Kidney tubule cell (primary cell): ENCODE results near the gene TMEM213.

Experiments used
- DNase-seq: peaks from one replicate; pipeline ENCODE4 v3.0.0-alpha.2; 2018; ENCODE audit warnings: low spot score

Gene TMEM213

GRCh38 chr7:138797715-138798320 lies at the start of gene TMEM213, which contains the start of gene ATP6V0A4:
TSS of gene TMEM213 (plus strand) at chr7:138797994. CDS start at chr7:138798105, 111 bp downstream.
TSS of gene ATP6V0A4 (minus strand) at chr7:138798196. CDS start at chr7:138771247, 26,949 bp downstream.
- DNase-seq = peak; percentile 26

GRCh38 chr7:138748666-138749065 lies 49.1 kb upstream of the TMEM213 start:
- no peak for DNase-seq

- no peak for DNase-seq
Observed at GRCh38 chr7:138749960-138750359, 47.8 kb upstream of the TMEM213 start.

- DNase-seq = no peak
Observed at GRCh38 chr7:138750473-138750872, 47.3 kb upstream of the TMEM213 start.

GRCh38 chr7:138750901-138751464 lies 46.8 kb upstream of the TMEM213 start:
- no peak for DNase-seq

GRCh38 chr7:138752518-138753149 lies 45.2 kb upstream of the TMEM213 start:
- peak; percentile 100 for DNase-seq

- DNase-seq = no peak
Observed at GRCh38 chr7:138753150-138753518, 44.7 kb upstream of the TMEM213 start.

GRCh38 chr7:138753610-138754009 lies 44.2 kb upstream of the TMEM213 start:
- DNase-seq = no peak

- DNase-seq = peak; percentile 46
Observed at GRCh38 chr7:138755331-138755747, 42.5 kb upstream of the TMEM213 start.

GRCh38 chr7:138755842-138756590 lies 41.8 kb upstream of the TMEM213 start:
- DNase-seq = peak; percentile 43

GRCh38 chr7:138756591-138757242 lies 41.1 kb upstream of the TMEM213 start:
- DNase-seq = peak; percentile 86

- no peak for DNase-seq
Observed at GRCh38 chr7:138768241-138768640, 29.6 kb upstream of the TMEM213 start.

GRCh38 chr7:138770904-138771303 lies 26.9 kb upstream of the TMEM213 start:
- DNase-seq = no peak

GRCh38 chr7:138773176-138773575 lies 24.6 kb upstream of the TMEM213 start:
- DNase-seq = no peak

GRCh38 chr7:138773817-138774216 lies 24.0 kb upstream of the TMEM213 start:
- no peak for DNase-seq

- DNase-seq = no peak
Observed at GRCh38 chr7:138776166-138776833, 21.5 kb upstream of the TMEM213 start.

- DNase-seq = no peak
Observed at GRCh38 chr7:138781004-138781403, 16.8 kb upstream of the TMEM213 start.

GRCh38 chr7:138784692-138785091 lies 13.1 kb upstream of the TMEM213 start:
- no peak for DNase-seq

- DNase-seq = peak; percentile 81
Observed at GRCh38 chr7:138785587-138786437, 12.0 kb upstream of the TMEM213 start.

- DNase-seq = peak; percentile 62
Observed at GRCh38 chr7:138796038-138796615, 1.7 kb upstream of the TMEM213 start.
